Astrocyte of the cerebellum (primary cell): Measurements from ENCODE around the gene RIPOR2.

ENCODE experiments used
- DNase-seq: peaks from one replicate; pipeline ENCODE4 v3.0.0-alpha.2; 2011; ENCODE audit warnings: low read depth
- H3K4me3 ChIP-seq: 2 replicates; pipeline ENCODE4 v1.5.1; 2011; ENCODE audit warnings: mild to moderate bottlenecking, low read depth, low read length, moderate library complexity
- in situ Hi-C: cut with HindIII; loops from 2 replicates; pipeline ENCODE4 v1.10.0; 2017; ENCODE audit warnings: low sequenced_read_pairs
- TF ChIP-seq, protein P1 (sequence below): IDR thresholded peaks from 2 replicates; pipeline ENCODE4 v1.5.1; 2012; ENCODE audit warnings: low read length, low read depth, moderate library complexity, mild to moderate bottlenecking; ENCODE audit errors: missing control alignments

Gene RIPOR2

DNA sequence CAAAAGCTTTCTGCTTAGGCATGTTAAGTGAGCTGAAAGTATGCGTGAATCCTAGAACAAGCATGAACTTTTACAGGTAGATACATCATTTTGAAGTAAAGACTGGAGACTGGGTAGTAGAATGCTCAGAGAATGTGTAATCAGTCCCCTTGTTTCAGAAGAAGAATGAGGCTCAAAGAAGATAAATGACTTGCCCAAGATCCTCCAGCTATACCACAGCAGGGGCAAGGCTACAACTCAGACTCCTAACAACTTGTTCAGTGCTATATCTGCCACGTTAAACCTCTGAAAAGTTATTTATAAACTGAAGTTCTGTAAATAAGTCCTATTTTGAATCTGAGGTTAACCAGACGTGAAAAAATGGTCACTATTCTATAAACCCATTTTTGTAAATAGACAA, 2.9 kb downstream of the RIPOR2 start:
- no peak for DNase-seq
- TF ChIP-seq, protein P1, sequence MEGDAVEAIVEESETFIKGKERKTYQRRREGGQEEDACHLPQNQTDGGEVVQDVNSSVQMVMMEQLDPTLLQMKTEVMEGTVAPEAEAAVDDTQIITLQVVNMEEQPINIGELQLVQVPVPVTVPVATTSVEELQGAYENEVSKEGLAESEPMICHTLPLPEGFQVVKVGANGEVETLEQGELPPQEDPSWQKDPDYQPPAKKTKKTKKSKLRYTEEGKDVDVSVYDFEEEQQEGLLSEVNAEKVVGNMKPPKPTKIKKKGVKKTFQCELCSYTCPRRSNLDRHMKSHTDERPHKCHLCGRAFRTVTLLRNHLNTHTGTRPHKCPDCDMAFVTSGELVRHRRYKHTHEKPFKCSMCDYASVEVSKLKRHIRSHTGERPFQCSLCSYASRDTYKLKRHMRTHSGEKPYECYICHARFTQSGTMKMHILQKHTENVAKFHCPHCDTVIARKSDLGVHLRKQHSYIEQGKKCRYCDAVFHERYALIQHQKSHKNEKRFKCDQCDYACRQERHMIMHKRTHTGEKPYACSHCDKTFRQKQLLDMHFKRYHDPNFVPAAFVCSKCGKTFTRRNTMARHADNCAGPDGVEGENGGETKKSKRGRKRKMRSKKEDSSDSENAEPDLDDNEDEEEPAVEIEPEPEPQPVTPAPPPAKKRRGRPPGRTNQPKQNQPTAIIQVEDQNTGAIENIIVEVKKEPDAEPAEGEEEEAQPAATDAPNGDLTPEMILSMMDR: no peak
- no peak overlapping the region for H3K4me3 ChIP-seq
- in situ Hi-C loops: no loop called here

DNA sequence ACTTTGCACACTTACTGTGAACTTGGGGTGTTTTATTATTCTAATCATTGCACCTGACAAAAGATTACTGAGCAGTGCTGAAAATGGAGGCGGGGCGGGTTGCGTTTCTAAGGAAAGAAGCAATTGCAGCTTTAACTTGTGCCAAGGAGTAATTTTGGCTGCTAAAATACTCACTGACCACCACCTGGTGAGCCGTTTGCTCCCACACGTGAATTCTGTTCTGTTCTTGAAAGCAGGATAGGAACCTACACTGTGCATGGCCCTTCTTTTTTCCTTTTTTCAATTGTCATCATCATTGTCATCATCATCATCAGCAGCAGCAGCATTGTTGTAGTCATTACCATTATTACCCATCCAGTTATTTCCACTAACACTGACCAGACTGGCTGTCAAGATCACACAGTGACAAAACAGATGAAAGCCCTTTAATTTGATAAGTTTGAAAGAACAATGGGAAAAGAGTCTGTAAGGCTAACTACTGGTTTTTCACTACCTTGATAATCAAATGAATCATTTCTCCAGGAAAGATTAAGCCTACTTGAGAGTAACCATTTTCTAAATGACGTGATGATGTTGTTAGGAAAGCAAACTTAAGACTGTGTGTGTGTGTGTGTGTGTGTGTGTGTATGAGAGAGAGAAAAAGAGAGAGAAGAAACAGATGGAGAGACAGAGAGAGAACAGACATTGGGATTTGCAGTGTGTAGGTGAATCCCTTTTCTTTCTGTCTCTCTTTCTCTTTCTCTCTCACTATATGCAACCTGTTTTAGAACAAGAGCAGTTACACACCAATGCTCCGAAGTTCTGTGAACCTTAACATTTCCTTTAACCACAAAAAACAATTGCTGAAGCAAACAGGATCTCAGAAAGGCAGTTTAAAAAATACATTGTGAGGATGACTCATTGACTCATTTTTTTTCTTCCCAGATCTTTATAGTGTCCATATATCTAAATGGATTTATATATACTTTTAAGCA, 3.8 kb downstream of the RIPOR2 start:
- in situ Hi-C loops: no loop called here
- peak; percentile 67 for DNase-seq
- no peak overlapping the region for H3K4me3 ChIP-seq
- TF ChIP-seq, protein P1: no peak

DNA sequence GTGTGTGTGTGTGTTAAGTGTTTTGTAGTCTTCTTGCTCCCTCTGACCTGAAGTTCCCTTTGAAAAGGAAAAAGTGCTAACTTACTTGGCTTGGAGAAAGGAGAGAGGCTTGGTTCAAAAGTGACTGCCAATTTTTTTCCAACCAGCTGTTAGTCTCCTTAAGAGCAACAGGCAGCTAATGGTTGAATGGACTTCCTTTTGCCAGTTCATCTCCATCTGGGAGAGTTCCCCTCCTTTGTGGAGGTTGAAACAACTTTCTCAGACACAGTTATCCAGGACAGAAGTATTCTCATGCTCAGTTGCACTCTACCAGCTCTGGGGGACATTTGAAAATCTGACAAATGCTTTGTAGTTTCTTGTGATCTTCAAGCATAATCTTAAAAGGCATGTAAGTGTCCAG, 4.5 kb downstream of the RIPOR2 start:
- in situ Hi-C loops: no loop called here
- TF ChIP-seq, protein P1: no peak
- DNase-seq: peak; percentile 37
- H3K4me3 ChIP-seq: no peak overlapping the region

DNA sequence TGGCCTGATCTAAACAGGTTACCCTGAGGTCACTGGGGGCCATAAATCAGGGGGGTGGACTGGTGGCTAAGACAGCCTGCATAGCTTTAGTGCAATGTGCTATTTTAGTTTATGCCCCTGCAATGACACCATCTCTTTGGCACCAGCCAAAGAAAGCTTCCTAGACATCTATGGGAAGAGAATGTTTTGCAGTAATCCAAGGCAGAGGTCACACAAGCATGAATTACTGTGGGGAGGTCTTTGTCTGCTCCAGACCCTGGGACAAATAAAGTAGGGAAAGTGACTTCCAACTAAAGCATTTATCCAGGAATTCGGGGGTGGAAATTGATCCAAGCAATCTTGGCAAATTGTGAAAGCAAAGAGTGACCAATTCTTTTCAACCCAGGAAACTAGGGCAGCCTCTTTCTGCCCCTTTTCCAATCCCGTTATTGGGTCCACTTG, 5.3 kb downstream of the RIPOR2 start:
- TF ChIP-seq, protein P1: no peak
- in situ Hi-C loops: no loop called here
- peak; percentile 22 for DNase-seq
- H3K4me3 ChIP-seq: no peak overlapping the region

DNA sequence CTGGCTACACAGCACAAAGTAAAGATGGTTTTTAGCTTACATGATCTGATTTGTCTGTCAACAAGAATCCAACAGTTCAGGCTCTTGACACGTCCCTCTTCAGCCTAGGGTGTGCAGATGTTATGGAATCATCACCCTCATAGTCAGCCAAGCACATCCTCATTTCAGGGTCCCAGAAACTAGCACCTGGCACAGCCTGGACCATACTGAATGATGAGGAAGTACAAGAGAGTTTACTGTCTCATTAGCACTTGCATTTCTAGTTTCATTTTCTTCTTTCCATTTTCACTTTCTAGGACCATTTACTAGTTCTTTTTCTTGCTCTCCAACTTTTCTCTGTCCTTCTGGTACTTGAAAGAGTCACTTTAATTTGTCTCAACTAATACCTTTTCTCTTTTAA, 6.5 kb downstream of the RIPOR2 start:
- no peak for DNase-seq
- in situ Hi-C loops: no loop called here
- no peak overlapping the region for H3K4me3 ChIP-seq
- TF ChIP-seq, protein P1: no peak

DNA sequence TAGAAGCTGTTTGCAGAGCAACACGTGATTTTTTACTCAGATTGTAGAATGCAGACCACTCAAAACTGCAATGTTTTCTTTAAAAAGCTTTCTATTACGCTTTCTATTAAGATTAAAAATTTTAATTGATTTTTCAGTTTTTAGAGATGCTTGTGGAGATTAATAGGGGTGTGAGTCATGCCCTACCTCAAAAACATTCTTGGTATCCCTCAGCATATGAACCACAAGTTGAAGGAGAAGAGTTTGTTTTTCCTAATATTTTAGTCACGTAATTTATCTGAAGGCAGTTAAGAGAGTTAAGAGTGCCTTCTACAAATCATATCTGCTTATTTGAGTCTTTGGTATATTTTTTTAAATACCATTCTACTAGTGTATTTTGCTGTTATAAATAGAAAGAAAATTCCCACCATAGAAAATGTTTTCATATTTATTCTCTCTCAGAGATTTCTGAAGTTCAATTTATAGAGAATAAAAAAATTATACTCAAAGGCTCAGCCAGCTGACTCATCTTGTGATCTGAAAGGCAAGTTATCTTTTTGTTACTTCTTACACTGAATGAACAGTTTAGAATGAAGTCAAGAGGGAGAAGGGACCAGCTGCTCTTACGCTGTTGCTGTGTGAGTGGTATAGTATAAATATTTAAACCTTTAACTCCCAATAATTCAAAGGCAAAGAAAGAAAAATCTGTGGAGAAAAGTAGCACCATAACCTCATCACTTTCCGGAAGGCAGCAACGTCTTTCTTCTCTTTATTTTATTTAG, 7.6 kb downstream of the RIPOR2 start:
- in situ Hi-C loops: no loop called here
- TF ChIP-seq, protein P1: no peak
- DNase-seq: peak; percentile 16
- no peak overlapping the region for H3K4me3 ChIP-seq
